ENCODE data around the gene GFI1. TPM values are rescaled to one million over a fixed set of nuclear protein-coding genes. Genes with fewer than 3 reads are reported as not detected.

GFI1 gene
- total RNA-seq, 1 experiment from 2014 or later = 0.49 TPM

DNA sequence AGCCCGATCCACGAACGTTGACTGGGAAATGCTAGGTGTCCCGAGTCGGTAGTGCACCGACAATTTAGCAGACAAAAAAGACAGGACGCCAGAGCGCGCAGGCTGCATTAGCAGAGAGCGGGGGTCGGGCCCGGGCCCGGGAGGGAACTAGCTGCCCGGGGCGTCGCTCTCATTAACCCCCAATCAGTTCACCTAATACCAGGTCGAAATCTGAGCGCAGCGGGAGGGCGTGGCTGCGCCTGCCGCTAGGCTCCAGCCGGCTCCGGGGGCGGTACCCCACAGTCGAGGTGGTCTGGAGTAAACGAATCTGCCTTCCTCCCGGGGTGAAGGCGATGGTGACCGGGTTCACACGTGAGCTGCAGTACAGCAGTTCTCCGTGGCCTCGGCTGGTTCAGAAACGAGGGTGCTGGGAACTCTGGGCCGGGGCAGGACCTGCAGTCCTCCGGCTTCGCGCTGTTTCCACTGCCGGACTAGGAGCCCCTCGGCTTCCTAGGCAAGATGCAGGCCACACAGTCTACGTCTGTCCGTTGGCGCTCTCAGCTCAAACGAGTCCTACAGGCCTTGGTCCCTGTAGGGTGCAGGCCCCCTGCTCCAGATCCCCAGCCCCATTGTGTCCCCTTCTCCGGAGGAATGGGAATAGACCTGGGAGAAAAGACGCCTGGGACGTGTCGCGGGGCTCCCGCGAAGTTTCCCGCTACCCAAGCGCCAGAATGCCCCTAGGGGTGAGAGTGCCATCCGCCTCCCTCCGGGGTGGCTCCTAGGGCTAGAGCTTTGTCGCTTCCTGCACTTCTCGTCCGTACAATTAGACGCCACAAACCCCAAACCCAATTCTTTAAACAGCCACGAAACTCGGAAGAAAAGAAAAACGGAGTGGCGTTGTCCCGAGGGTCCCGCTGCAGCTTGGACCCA lies 2.0 kb downstream of the GFI1 start:
- ChIA-PET CTCF (interaction anchor here (0.6 to 0.7 kb wide), 2 partner anchors 21 to 88 kb away, joined by 3 to 5 read pairs; no protein-coding TSS in a partner anchor), POLR2A (no interaction called here)
- in situ Hi-C loops (cut with HindIII; ENCODE audit: low pct_unique_long_range_greater_than_20kb, low sequenced_read_pairs) (no loop called here), intact Hi-C loops (cut with micrococcal nuclease; ENCODE audit: unreplicated experiment) (no loop called here)
- Histone ChIP-seq H3K9me3 (ENCODE audit: control insufficient read depth, insufficient read depth, low read depth, low read length) (no peaks in the 10 kb centered on the region), H3K27me3 (ENCODE audit: control insufficient read depth, insufficient read depth, low read length) (peaks cover 8% of the 10 kb centered on the region), H3K4me1 (ENCODE audit: control insufficient read depth, insufficient read depth, low read length) (peaks cover 2% of the 10 kb centered on the region; the same call in 1 of the 2 replicates), H3K36me3 (ENCODE audit: control insufficient read depth, insufficient read depth, low read length) (no peaks in the 10 kb centered on the region), H3K4me3 (ENCODE audit: low read depth in 2 of 2, low read length in 2 of 2) (peak overlapping the region; percentile 37 to 52), H3K27ac (ENCODE audit: low read length) (no peak overlapping the region)
- DNase-seq (ENCODE audit: low read depth, low spot score) = no peak
- peak; percentile 73 for ATAC-seq
- TF ChIP-seq POLR2AphosphoS5 (IDR thresholded peaks at IDR 0.05; ENCODE audit: low read depth, low read length) (no peak), REST (IDR thresholded peaks at IDR 0.05; ENCODE audit: insufficient read depth in 1 of 2, low read depth in 2 of 2, low read length in 1 of 2) (no peak), CTCF (IDR thresholded peaks at IDR 0.05) (no peak), TCF7L2 (IDR thresholded peaks at IDR 0.05; ENCODE audit: low read depth, low read length) (no peak), SIN3A (IDR thresholded peaks at IDR 0.05; ENCODE audit: borderline replicate concordance, insufficient read depth, low read depth, low read length) (no peak)
- BruUV-seq (replicated peaks) = no TSS peak

DNA sequence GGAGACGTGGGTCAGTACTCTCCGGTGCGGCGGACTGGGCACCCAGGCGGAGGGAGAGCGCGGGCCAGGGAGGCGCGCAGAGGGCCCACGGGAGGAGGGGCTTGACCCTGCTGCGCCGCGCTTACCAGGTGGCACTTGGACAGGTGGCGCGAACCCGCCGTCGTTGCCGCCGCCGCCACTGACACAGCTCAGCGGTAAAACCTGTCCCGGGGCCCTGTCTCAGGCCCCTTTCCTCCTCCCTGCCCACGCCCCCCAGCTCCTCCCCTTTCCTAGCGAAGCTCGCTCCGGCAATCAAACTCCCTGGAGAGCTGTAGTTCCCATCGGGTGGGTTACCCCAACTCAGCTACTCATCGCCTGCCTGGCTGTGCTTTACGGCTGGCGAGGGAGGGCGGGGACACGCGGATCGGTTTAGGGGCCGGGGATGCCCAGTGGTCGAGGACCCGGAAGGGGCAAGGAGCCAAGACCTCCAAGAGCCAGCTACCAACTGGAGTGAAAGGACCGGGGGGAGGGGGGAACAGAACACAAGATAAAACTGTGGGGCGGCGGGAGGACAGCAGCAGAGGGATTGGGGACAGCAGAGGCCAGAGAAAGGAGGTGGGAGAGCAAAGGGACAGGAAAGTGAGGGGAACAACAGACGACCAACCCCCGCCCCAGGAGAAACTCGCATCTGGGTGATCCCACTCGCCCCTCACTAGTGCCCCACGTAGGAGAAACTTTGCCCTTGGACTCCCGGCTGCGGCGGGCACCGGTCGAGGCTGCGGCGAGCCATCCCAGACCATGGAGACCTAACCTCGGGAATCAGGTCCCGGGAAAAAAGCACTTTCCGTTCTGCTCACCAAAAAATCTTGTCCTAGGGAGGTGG lies 2.9 kb downstream of the GFI1 start:
- H3K36me3 ChIP-seq (ENCODE audit: control insufficient read depth, insufficient read depth, low read length) = no peaks in the 10 kb centered on the region
- no TSS peak for BruUV-seq (replicated peaks)
- intact Hi-C loops (cut with micrococcal nuclease; ENCODE audit: unreplicated experiment) (no loop called here), in situ Hi-C loops (cut with HindIII; ENCODE audit: low pct_unique_long_range_greater_than_20kb, low sequenced_read_pairs) (no loop called here)
- H3K27me3 ChIP-seq (ENCODE audit: control insufficient read depth, insufficient read depth, low read length) = peaks cover 8% of the 10 kb centered on the region
- no peak for TF ChIP-seq REST (IDR thresholded peaks at IDR 0.05; ENCODE audit: insufficient read depth in 1 of 2, low read depth in 2 of 2, low read length in 1 of 2)
- no peak for TF ChIP-seq TCF7L2 (IDR thresholded peaks at IDR 0.05; ENCODE audit: low read depth, low read length)
- TF ChIP-seq CTCF (IDR thresholded peaks at IDR 0.05) = no peak
- no peak for TF ChIP-seq SIN3A (IDR thresholded peaks at IDR 0.05; ENCODE audit: borderline replicate concordance, insufficient read depth, low read depth, low read length)
- no peak for TF ChIP-seq POLR2AphosphoS5 (IDR thresholded peaks at IDR 0.05; ENCODE audit: low read depth, low read length)
- peaks cover 2% of the 10 kb centered on the region; the same call in 1 of the 2 replicates for H3K4me1 ChIP-seq (ENCODE audit: control insufficient read depth, insufficient read depth, low read length)
- H3K4me3 ChIP-seq (ENCODE audit: low read depth in 2 of 2, low read length in 2 of 2) = peak overlapping the region; percentile 37 to 52
- DNase-seq (ENCODE audit: low read depth, low spot score) (no peak), ATAC-seq (peak; percentile 20; the same call in 1 of the 2 replicates)
- H3K9me3 ChIP-seq (ENCODE audit: control insufficient read depth, insufficient read depth, low read depth, low read length) = no peaks in the 10 kb centered on the region
- H3K27ac ChIP-seq (ENCODE audit: low read length) = no peak overlapping the region
- ChIA-PET POLR2A (interaction anchor here (0.9 kb wide), 1 partner anchor 693 kb away, joined by 14 read pairs; no protein-coding TSS in a partner anchor), CTCF (no interaction called here)
